Mucosa of descending colon (tissue), 3 donors: Measurements from ENCODE around the gene XRCC2. TPM values are rescaled to one million over a fixed set of nuclear protein-coding genes. Genes with fewer than 3 reads are reported as not detected.

Experiments
- ATAC-seq: fragments of 200-7000 bp; cut with Tn5 transposase; one replicate; pipeline ENCODE4 v1.9.1; 2020; ENCODE audit warnings: mild to moderate bottlenecking, moderate library complexity
- DNase-seq, 3 donors: peaks; one replicate each; pipeline ENCODE4 v3.0.0-alpha.2; 2020
- H3K36me3 ChIP-seq: fragments of 200-600 bp; one replicate; pipeline ENCODE4 v1.8.0; 2021; ENCODE audit warnings: low read depth, mild to moderate bottlenecking
- H3K4me1 ChIP-seq: fragments of 200-600 bp; one replicate; pipeline ENCODE4 v1.8.0; 2021; ENCODE audit warnings: low read depth, mild to moderate bottlenecking
- H3K4me3 ChIP-seq: fragments of 200-600 bp; one replicate; pipeline ENCODE4 v1.8.0; 2021; ENCODE audit warnings: mild to moderate bottlenecking
- H3K9me3 ChIP-seq: fragments of 200-600 bp; one replicate; pipeline ENCODE4 v1.8.0; 2021; ENCODE audit warnings: mild to moderate bottlenecking
- intact Hi-C, 2 donors: fragments of 100-400 bp; cut with DNase I in 1 of 2; cut with micrococcal nuclease in 1 of 2; formaldehyde crosslinking; loops; one replicate each; pipeline versions ENCODE4 v1.11.0 to v1.11.1; 2022; cut with DNase I, micrococcal nuclease
- total RNA-seq, 3 donors: library from RNA; stranded (reverse); fragmentation: NEBNext Ultra II Directional in 2 of 3; extraction: Animal tissue kit (Norgen Biotek cat#: 25700) in 2 of 3; gene quantifications; one replicate each; pipeline versions ENCODE4 v1.2.1 to v1.2.4, GENCODE V29; 2021 to 2023
- TF ChIP-seq, protein P1 (sequence below): fragments of 200-600 bp; IDR thresholded peaks from one replicate; pipeline ENCODE4 v1.8.0; 2022; ENCODE audit warnings: antibody characterized with exemption, mild to moderate bottlenecking
- donor health status: DM: no; HTN: no; CAD: no; lungs with moderate emphysema.
- donor health status: DM: no; HTN: no; CAD: no.
- donor health status: DM: no; HTN: yes; CAD: no.

Gene XRCC2
- total RNA-seq, 3 donors from 2014 or later: 0.98 to 2.5 (median 1.0) TPM

DNA sequence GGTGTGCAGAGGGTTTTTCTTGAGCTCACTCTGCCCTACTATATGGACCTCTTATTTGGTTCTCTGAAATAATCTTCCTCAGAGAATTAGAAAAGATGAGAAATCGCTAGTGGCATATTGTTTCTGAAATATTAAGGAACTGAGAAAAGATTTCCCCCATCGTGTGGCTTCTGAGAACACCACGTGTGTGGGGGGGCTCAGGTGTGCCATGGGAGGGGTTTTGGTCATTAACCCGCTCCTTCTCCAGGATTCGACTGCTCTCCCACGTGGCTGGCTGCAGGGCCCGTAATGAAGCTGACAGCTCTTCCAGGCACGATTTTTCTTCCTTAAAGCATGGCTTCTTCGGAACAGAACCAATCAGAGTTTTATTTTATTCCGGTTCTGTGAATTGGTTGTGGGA, 67.7 kb downstream of the XRCC2 start:
- no peaks in the 10 kb centered on the region for H3K9me3 ChIP-seq
- H3K4me3 ChIP-seq: no peak overlapping the region
- no peak for ATAC-seq
- DNase-seq: no peak
- H3K36me3 ChIP-seq: no peaks in the 10 kb centered on the region
- TF ChIP-seq, protein P1, sequence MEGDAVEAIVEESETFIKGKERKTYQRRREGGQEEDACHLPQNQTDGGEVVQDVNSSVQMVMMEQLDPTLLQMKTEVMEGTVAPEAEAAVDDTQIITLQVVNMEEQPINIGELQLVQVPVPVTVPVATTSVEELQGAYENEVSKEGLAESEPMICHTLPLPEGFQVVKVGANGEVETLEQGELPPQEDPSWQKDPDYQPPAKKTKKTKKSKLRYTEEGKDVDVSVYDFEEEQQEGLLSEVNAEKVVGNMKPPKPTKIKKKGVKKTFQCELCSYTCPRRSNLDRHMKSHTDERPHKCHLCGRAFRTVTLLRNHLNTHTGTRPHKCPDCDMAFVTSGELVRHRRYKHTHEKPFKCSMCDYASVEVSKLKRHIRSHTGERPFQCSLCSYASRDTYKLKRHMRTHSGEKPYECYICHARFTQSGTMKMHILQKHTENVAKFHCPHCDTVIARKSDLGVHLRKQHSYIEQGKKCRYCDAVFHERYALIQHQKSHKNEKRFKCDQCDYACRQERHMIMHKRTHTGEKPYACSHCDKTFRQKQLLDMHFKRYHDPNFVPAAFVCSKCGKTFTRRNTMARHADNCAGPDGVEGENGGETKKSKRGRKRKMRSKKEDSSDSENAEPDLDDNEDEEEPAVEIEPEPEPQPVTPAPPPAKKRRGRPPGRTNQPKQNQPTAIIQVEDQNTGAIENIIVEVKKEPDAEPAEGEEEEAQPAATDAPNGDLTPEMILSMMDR: no peak
- H3K4me1 ChIP-seq: no peaks in the 10 kb centered on the region
- intact Hi-C loops: no loop called here

DNA sequence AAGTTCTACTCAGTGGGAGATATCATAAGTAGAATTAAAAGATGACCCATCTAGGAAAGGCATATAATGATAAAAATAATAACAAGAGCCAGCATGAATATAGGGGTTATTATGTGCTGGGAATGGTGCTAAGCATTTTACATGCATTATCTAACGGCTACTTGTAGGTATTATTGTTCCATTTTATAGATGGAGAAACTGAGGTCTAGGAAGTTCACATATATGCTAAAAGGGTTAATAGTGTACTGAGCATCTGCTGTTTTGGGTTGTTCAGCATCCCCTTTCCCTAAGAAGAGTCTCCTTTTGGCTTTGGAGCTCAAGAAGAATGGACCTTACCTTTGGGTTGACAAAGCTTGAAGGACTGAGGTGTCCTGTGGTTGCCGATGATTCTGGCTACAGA, 68.9 kb downstream of the XRCC2 start:
- Histone ChIP-seq H3K36me3 (no peaks in the 10 kb centered on the region), H3K9me3 (no peaks in the 10 kb centered on the region), H3K4me3 (no peak overlapping the region), H3K4me1 (no peaks in the 10 kb centered on the region)
- DNase-seq (no peak), ATAC-seq (no peak)
- TF ChIP-seq, protein P1: no peak
- intact Hi-C loops: no loop called here

DNA sequence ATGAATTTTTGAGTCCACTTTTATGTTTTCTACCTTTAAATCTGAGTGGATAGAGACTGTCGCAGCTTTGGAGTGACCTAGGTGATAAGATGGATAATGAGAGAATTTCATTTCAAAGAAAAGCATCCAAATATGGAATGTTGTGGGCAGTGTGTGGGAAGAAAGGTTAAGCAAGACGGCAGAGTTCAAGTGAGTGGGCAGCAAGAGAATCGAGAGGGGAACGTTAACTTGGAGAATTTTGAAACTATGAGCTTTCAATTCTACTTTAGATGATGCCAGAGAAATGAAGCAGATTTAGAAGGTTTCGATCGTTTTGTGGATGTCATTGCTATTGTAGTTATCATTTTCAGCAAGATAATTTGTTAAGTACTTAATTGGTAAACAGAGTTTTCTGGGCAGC, 73.0 kb downstream of the XRCC2 start:
- Histone ChIP-seq H3K4me3 (no peak overlapping the region), H3K4me1 (no peaks in the 10 kb centered on the region), H3K36me3 (no peaks in the 10 kb centered on the region), H3K9me3 (no peaks in the 10 kb centered on the region)
- TF ChIP-seq, protein P1: no peak
- no peak for DNase-seq
- intact Hi-C loops: no loop called here
- ATAC-seq: no peak

DNA sequence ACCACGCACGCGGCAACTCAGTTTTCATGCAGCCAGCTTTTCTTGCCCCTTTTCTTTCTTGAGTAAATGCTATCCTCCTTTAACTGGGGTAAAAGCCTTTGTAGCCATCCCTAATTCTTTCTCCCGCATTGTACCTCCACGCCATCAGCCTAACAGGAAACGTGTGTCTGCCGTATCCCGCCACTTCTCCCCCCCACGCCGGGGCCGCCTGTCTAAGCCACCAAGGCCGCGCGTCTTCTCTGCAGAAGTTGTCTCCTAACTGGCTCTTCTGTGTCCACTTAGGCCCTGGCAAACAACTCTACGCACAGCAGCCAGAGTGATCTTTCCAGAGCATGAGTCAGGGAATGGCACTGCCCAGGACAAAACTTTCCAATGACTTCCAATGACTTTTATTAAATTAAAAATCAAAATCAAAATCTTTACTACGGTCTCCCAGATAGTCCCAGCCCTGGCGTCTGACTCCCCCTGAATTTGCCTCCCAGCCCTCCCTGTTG, 74.6 kb downstream of the XRCC2 start:
- no peak for DNase-seq
- no peaks in the 10 kb centered on the region for H3K4me1 ChIP-seq
- no peaks in the 10 kb centered on the region for H3K36me3 ChIP-seq
- intact Hi-C loops: no loop called here
- no peak overlapping the region for H3K4me3 ChIP-seq
- no peaks in the 10 kb centered on the region for H3K9me3 ChIP-seq
- TF ChIP-seq, protein P1: no peak
- ATAC-seq: no peak

DNA sequence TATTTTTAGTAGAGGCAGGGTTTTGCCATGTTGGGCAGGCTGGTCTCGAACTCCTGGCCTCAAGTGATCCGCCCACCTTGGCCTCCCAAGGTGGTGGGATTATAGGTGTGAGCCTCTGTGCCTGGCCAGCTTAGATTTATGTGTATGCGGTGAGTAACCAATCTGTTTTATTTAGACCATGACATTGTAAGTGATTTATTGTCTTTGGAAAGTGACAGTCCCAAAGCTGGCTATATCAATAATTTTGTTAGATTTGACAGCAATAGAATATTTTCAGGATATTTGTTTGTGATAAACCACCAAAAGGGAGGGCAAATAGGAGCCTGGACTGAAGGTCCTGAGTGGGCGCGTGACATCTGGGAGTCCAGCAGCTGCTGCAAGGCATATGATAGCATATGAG, 75.7 kb downstream of the XRCC2 start:
- H3K9me3 ChIP-seq: no peaks in the 10 kb centered on the region
- no peaks in the 10 kb centered on the region for H3K4me1 ChIP-seq
- ATAC-seq: no peak
- intact Hi-C loops: no loop called here
- no peaks in the 10 kb centered on the region for H3K36me3 ChIP-seq
- no peak overlapping the region for H3K4me3 ChIP-seq
- TF ChIP-seq, protein P1: no peak
- no peak for DNase-seq

DNA sequence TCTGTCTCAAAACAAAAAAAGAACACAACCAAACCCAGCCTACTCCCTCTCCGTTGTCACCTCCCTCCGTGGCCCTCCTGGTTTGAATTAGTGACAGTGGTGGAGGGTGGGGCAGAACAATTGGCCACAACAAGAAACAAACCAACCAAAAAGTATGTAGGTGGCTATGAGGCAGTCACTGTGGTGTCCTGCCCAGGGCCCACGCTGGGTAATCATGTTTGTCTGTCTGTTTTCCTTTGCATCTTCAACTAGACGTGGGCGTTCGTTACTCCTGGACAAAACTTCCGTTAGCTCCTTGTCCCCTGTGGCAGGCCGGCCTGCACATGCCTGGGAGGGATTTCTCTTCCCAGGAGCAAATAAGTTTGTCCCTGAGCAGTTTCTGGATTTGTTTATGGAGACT, 78.4 kb downstream of the XRCC2 start:
- H3K9me3 ChIP-seq: no peaks in the 10 kb centered on the region
- DNase-seq (no peak), ATAC-seq (no peak)
- H3K4me3 ChIP-seq: no peak overlapping the region
- H3K36me3 ChIP-seq: no peaks in the 10 kb centered on the region
- TF ChIP-seq, protein P1: no peak
- H3K4me1 ChIP-seq: no peaks in the 10 kb centered on the region
- intact Hi-C loops: no loop called here
